MM.1S (cell line): ENCODE data around the gene QPCTL.

Experiments
- DNase-seq: peaks from one replicate; pipeline ENCODE4 v3.0.0-alpha.2; 2015
- H2AFZ ChIP-seq: fragments of 300-600 bp; sonication (generic); 2 replicates; pipeline ENCODE4 v1.6.0; 2016; ENCODE audit warnings: antibody characterized with exemption, low read length
- H3F3A ChIP-seq: fragments of 300-600 bp; sonication (generic); 2 replicates; pipeline ENCODE4 v1.6.1; 2016; ENCODE audit warnings: mild to moderate bottlenecking, antibody characterized with exemption, low read length, moderate library complexity, mixed read lengths; ENCODE audit not compliant: insufficient read depth
- H3K27ac ChIP-seq: fragments of 300-600 bp; sonication (generic); 2 replicates; pipeline ENCODE4 v1.5.1; 2016; ENCODE audit warnings: mild to moderate bottlenecking, low read length
- H3K27me3 ChIP-seq: fragments of 300-600 bp; sonication (generic); replicated peaks from 2 replicates; pipeline ENCODE4 v1.6.0; 2016; ENCODE audit warnings: low read length; ENCODE audit not compliant: insufficient read depth
- H3K36me3 ChIP-seq: fragments of 300-600 bp; sonication (generic); replicated peaks from 2 replicates; pipeline ENCODE4 v1.6.1; 2016; ENCODE audit warnings: mild to moderate bottlenecking, low read length, mixed read lengths; ENCODE audit not compliant: insufficient read depth
- H3K4me1 ChIP-seq: fragments of 300-600 bp; sonication (generic); 2 replicates; pipeline ENCODE4 v1.6.1; 2016; ENCODE audit warnings: low read length, mixed read lengths
- H3K4me2 ChIP-seq: fragments of 300-600 bp; sonication (generic); 2 replicates; pipeline ENCODE4 v1.6.0; 2016; ENCODE audit warnings: low read depth, low read length
- H3K4me3 ChIP-seq: fragments of 300-600 bp; sonication (generic); 2 replicates; pipeline ENCODE4 v1.5.1; 2016; ENCODE audit warnings: low read length, mixed read lengths
- H3K79me2 ChIP-seq: fragments of 300-600 bp; sonication (generic); 2 replicates; pipeline ENCODE4 v1.6.1; 2016; ENCODE audit warnings: mixed run types, low read length, mixed read lengths
- H3K9ac ChIP-seq: fragments of 300-600 bp; sonication (generic); 2 replicates; pipeline ENCODE4 v1.6.1; 2016; ENCODE audit warnings: low read length, mixed read lengths
- H3K9me2 ChIP-seq: fragments of 300-600 bp; sonication (generic); replicated peaks from 2 replicates; pipeline ENCODE4 v1.6.1; 2016; ENCODE audit warnings: mild to moderate bottlenecking, low read length, mixed read lengths; ENCODE audit not compliant: insufficient read depth
- H3K9me3 ChIP-seq: fragments of 300-600 bp; sonication (generic); replicated peaks from 2 replicates; pipeline ENCODE4 v1.6.1; 2016; ENCODE audit warnings: mild to moderate bottlenecking, low read length, mixed read lengths; ENCODE audit not compliant: insufficient read depth
- H4K20me1 ChIP-seq: fragments of 300-600 bp; sonication (generic); 2 replicates; pipeline ENCODE4 v1.6.1; 2016; ENCODE audit warnings: mild to moderate bottlenecking, low read length, moderate library complexity, mixed read lengths; ENCODE audit not compliant: insufficient read depth
- CTCF ChIP-seq: fragments of 300-600 bp; sonication (generic); IDR thresholded peaks from 2 replicates; pipeline ENCODE4 v1.5.1; 2016; ENCODE audit warnings: antibody characterized with exemption, low read length, mixed read lengths
- EZH2 ChIP-seq: fragments of 300-600 bp; sonication (generic); optimal IDR thresholded peaks from 2 replicates; pipeline ENCODE3; 2017; ENCODE audit warnings: low read depth, mild to moderate bottlenecking, antibody characterized with exemption, low read length, mixed read lengths
- EZH2phosphoT487 ChIP-seq: fragments of 300-600 bp; sonication (generic); IDR thresholded peaks from 2 replicates; pipeline ENCODE4 v1.6.1; 2018; ENCODE audit warnings: antibody characterized with exemption, low read length

QPCTL gene

GRCh38 chr19:45705115-45705514 is 12.6 kb downstream of the QPCTL start:
- no peak overlapping the region for H3K9ac ChIP-seq
- no peaks in the 10 kb centered on the region for H3K36me3 ChIP-seq
- H3K27me3 ChIP-seq = no peaks in the 10 kb centered on the region
- no peak overlapping the region for H2AFZ ChIP-seq
- peaks cover 48% of the 10 kb centered on the region for H3F3A ChIP-seq
- no peak for TF ChIP-seq EZH2
- no peak for TF ChIP-seq EZH2phosphoT487
- no peak for TF ChIP-seq CTCF
- no peaks in the 10 kb centered on the region for H3K9me2 ChIP-seq
- peaks cover 5% of the 10 kb centered on the region; the same call in 1 of the 2 replicates for H3K79me2 ChIP-seq
- no peak overlapping the region for H3K4me3 ChIP-seq
- DNase-seq = peak; percentile 15
- H3K4me2 ChIP-seq = no peak overlapping the region
- no peaks in the 10 kb centered on the region for H4K20me1 ChIP-seq
- peaks cover 6% of the 10 kb centered on the region; the same call in 1 of the 2 replicates for H3K4me1 ChIP-seq
- peak overlapping the region; percentile 2; the same call in 1 of the 2 replicates for H3K27ac ChIP-seq
- no peaks in the 10 kb centered on the region for H3K9me3 ChIP-seq

- Histone ChIP-seq H3K9me3 (no peaks in the 10 kb centered on the region), H4K20me1 (no peaks in the 10 kb centered on the region), H3K4me2 (no peak overlapping the region), H3K27me3 (no peaks in the 10 kb centered on the region), H3K36me3 (no peaks in the 10 kb centered on the region), H2AFZ (no peak overlapping the region), H3K9me2 (no peaks in the 10 kb centered on the region), H3K4me1 (peaks cover 6% of the 10 kb centered on the region; the same call in 1 of the 2 replicates), H3K4me3 (no peak overlapping the region), H3K9ac (no peak overlapping the region), H3F3A (peaks cover 45% of the 10 kb centered on the region), H3K79me2 (peaks cover 9% of the 10 kb centered on the region), H3K27ac (peak overlapping the region; percentile 96; the same call in 1 of the 2 replicates)
- TF ChIP-seq CTCF (no peak), EZH2phosphoT487 (no peak), EZH2 (no peak)
- DNase-seq = no peak
These were observed 13.4 kb downstream of the QPCTL start for GRCh38 chr19:45705710-45706415.

GRCh38 chr19:45710356-45711130 is 18.1 kb downstream of the QPCTL start:
- no peak overlapping the region for H3K4me2 ChIP-seq

More at GRCh38 chr19:45710356-45711130, 18.1 kb downstream of the QPCTL start:
- no peaks in the 10 kb centered on the region for H3K36me3 ChIP-seq
- H2AFZ ChIP-seq = no peak overlapping the region
- peaks cover 32% of the 10 kb centered on the region for H3F3A ChIP-seq
- H4K20me1 ChIP-seq = no peaks in the 10 kb centered on the region
- DNase-seq = no peak
- H3K9me2 ChIP-seq = no peaks in the 10 kb centered on the region
- H3K27ac ChIP-seq = no peak overlapping the region
- H3K4me1 ChIP-seq = peaks cover 6% of the 10 kb centered on the region; the same call in 1 of the 2 replicates
- no peak overlapping the region for H3K9ac ChIP-seq
- peaks cover 56% of the 10 kb centered on the region for H3K79me2 ChIP-seq
- H3K9me3 ChIP-seq = no peaks in the 10 kb centered on the region
- no peak overlapping the region for H3K4me3 ChIP-seq
- no peak for TF ChIP-seq EZH2phosphoT487
- TF ChIP-seq CTCF = no peak
- TF ChIP-seq EZH2 = no peak
- no peaks in the 10 kb centered on the region for H3K27me3 ChIP-seq
